ENCODE data around the gene FLNC.
A peak's percentile ranks its signal among the peaks of the same experiment; 100 is the strongest.

The FLNC gene

GRCh38 chr7:128879939-128880746 lies 49.9 kb downstream of the FLNC start:
- DNase-seq, result no peak

GRCh38 chr7:128880791-128881457 lies 50.7 kb downstream of the FLNC start:
- no peak for DNase-seq

GRCh38 chr7:128881458-128882125 lies 51.4 kb downstream of the FLNC start:
- DNase-seq, result no peak

GRCh38 chr7:128882134-128882533 lies 51.9 kb downstream of the FLNC start:
- DNase-seq, result no peak

GRCh38 chr7:128883622-128884448 lies 53.6 kb downstream of the FLNC start:
- DNase-seq, result peak; percentile 90

- no peak for DNase-seq
These were observed 54.6 kb downstream of the FLNC start for GRCh38 chr7:128884561-128885369.

- DNase-seq, result no peak
These were observed 55.4 kb downstream of the FLNC start for GRCh38 chr7:128885370-128886187.

GRCh38 chr7:128886391-128887168 lies 56.4 kb downstream of the FLNC start:
- DNase-seq, result no peak

GRCh38 chr7:128887169-128888038 lies 57.2 kb downstream of the FLNC start:
- DNase-seq, result no peak

- no peak for DNase-seq
These were observed 58.0 kb downstream of the FLNC start for GRCh38 chr7:128888039-128888755.

GRCh38 chr7:128888756-128889095 lies 58.5 kb downstream of the FLNC start:
- no peak for DNase-seq

GRCh38 chr7:128889121-128889520 lies 58.9 kb downstream of the FLNC start:
- DNase-seq, result no peak

- no peak for DNase-seq
These were observed 60.3 kb downstream of the FLNC start for GRCh38 chr7:128890306-128891109.

- no peak for DNase-seq
These were observed 61.1 kb downstream of the FLNC start for GRCh38 chr7:128891110-128891941.

GRCh38 chr7:128891942-128892269 lies 61.7 kb downstream of the FLNC start:
- DNase-seq, result no peak

GRCh38 chr7:128892521-128893250 lies 62.5 kb downstream of the FLNC start:
- no peak for DNase-seq

All from stimulated activated CD4-positive, alpha-beta T cell treated with anti-CD3 and anti-CD28 coated beads, Interleukin-2, amount 100 ng/mL, for 48 hours (primary cell).